SHP77 treated with DMSO at 0.1 percent for 48 hours (cell line): ENCODE measurements around the gene UCP2.
A peak's percentile ranks its signal among the peaks of the same experiment; 100 is the strongest.
"Not testable (repeated sequence)": the region's sequence is repeated elsewhere in the genome, so short reads cannot be mapped to it uniquely, and the experiment has no call there.

ENCODE experiments used
- DNase-seq: peaks from one replicate; lab custom pipeline; 2025; lab: John Stamatoyannopoulos, UW

Gene UCP2

GRCh38 chr11:73995731-73996130 is 13.1 kb upstream of the UCP2 start:
- no peak for DNase-seq

DNA sequence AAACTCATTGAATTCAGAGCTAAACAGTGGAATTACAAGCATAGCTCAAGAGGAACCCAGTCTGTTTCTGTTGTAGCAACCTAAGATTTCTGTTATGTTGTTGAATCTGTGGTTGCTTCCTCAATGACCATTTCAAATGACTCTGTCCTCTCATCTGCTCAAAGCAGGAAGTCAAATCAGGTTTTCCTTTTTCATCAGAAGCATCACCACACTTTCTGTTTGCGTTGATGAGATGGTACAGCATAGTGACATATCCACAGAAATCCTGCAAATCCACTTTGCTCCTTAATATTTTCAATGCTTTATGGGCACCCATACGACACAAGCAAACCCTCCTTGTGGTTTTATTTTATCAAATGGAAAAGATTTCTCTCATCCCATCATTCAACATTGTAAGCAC is 12.6 kb upstream of the UCP2 start:
- DNase-seq: no peak

- DNase-seq: no peak
These were observed 8.9 kb upstream of the UCP2 start for GRCh38 chr11:73991471-73992006.

DNA sequence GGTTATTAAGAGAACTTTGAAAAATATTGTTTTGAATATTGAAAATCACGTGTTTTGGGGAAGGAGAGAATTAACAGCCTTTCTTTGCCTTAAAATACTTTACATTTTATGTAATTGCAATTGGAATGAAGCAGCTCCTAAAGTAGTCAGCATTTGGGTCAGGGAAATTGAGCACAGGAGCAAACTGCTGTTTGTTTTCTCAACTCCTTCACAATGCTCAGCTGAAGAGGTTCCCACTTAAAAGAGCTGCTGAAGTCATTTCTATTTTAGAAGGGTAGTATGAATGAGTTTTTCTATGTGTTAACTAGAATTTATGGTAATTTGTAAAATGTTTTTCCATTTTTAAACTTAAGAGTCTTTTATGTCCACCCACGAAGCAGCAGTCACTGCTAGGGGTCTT is 8.1 kb upstream of the UCP2 start:
- DNase-seq: no peak

DNA sequence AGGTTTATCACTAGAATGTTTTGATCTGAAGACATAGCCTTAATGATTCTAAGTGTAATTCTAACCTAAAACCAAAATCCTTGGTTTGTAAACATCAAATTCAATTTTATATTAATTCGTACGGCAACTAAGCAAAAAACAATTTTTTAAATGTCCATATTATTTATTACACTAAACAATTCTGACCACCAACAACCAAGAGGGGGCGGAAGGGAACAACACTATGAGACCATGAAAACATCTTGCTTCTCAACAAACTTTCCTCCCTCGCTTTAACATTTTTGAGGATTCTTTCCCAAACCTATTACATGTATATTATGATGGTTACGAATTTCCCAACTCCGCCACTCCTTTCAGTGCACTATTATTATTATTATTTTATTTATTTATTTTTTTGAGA is 6.5 kb upstream of the UCP2 start:
- no peak for DNase-seq

DNA sequence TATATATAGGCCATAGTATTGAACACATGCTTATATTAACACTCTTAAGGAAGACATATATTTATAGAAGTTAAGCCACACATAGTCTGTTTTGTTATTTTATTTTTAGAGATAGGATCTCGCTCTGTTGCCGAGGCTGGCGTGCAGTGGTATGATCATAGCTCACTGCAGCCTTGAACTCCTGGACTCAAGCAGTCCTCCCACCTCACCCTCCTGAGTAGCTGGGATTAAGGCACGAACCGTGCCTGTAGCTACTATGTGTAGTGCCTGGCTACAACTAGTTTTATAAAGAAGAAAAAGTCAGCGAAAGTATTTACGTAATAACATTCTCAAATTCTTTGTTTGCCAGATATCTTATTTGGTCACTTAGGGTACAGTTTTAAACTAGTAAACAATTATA is 5.6 kb upstream of the UCP2 start:
- DNase-seq: no peak

DNA sequence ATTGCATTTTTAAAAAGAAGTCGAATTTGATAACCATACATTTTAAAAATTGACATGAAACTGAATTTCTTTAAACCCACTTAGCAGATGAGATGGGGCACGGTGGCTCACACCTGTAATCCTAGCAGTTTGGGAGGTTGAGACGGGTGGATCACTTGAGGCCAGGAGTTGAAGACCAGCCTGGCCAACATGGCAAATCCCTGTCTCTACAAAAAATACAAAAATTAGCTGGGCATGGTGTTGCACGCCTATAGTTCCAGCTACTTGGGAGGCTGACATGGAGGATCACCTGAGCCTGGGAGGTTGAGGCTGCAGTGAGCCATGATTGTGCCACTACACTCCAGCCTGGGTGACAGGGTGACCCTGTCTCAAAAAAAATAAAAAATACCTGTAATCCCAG is 3.0 kb upstream of the UCP2 start:
- not testable (repeated sequence) for DNase-seq

DNA sequence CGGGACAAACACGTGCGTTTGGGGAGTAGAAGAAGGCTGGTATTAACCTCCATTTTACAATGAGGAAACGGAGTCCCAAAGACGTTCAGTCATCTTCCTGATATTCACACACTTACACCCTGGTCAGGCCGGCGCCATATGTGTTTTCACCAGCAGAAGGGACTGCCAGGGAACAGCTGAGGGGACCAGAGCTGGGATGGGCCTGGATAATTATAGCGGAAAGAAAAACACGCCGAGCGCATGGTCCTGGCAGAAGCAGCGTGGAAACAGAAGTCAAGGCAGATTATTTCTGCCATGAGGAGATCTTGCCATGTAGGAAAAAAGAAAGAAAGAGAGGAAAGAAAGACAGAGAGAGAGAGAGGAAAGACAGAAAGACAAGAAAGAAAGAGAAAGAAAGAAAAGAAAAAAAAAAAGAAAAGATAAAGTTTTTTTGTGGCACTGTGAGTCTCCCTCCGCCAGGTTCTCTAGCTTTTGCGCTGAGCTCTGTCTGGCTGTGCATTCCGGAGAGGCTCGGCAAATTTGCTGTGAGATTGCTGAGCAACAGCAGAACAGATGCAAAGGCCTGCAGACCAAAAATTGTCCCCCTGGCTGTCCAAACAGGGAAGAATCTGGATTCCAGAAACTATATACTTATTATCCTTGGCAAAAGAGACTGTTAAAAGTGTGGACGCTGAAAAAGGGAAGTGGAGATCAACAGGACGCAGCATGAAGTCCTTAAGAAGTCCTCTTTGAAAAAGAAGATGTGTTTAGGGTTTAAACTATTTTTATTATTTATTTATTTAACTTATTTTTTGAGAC is 1.3 kb upstream of the UCP2 start:
- peak; percentile 63 for DNase-seq

- DNase-seq: peak; percentile 99
These were observed 522 bp upstream of the UCP2 start for GRCh38 chr11:73982990-73983740.

GRCh38 chr11:73981051-73981805 is 1.4 kb downstream of the UCP2 start:
- DNase-seq: no peak

DNA sequence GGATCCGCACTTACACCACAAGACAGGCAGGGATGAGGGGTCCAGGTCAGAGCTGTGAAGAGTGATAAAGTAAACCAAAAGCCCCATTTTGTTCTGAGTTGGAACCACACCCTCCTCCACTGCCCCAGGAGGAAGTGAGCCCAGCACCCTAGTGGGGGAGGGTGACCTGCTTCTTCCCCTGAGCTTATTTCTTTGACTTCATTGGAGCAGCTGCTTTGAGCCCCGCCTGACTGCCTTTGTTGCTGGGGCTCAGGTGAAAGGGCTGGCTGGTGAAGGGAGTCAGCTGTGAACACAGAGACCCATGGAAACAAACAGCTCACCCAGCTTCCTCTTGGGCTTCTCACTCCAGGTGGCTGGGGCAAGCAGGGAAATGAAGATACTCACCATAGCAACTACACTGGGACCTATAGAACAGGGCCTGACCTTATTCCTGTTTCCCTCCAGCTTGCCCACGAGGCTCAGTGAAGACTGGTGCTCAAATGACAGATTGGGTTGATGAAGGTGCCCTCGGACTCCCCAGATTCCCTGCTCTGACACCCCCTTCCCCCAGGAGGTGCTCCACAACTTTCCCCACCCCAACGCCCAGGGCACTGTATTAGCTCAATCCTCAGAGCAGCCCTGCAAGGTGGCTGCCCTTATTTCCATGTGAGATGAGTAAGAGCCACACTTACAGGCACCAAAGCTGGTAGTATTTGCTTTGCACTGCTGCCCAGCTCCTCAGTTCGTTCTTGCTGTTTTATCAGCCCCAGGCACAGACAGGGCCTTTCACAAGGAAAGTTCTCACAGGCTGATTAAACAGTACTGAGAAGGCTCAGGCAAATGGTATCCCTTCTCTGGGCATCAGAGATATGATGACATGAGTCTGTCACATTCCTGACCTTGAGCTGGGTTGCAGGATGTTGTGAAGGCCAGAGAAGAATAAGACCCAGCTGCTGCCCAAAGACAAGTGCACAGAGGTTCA is 2.4 kb downstream of the UCP2 start:
- DNase-seq: peak; percentile 91

DNA sequence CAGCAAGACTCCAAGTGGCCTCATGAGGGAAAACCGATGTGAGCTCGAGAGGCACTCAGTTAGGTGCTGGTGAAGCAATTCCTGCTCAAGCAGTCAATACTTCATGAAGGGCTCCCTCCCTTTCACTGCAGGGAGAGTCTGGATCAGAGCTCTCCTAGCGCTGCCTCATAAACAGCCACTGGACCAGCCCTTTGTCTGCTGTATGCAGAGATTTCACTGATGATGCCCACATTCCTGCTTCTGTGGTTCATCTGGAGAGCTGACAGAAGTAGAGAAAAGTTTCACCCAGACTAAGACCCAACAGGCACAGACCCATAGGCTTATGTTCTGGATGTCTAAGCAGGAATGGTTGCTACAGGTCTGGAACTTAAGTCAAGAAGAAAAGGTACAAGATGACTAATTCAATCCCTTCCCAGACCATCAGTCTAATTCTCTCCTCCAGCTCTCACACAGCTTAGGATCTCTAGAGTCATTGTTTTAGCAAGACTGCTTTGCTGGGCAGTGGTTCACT is 4.0 kb downstream of the UCP2 start:
- no peak for DNase-seq

DNA sequence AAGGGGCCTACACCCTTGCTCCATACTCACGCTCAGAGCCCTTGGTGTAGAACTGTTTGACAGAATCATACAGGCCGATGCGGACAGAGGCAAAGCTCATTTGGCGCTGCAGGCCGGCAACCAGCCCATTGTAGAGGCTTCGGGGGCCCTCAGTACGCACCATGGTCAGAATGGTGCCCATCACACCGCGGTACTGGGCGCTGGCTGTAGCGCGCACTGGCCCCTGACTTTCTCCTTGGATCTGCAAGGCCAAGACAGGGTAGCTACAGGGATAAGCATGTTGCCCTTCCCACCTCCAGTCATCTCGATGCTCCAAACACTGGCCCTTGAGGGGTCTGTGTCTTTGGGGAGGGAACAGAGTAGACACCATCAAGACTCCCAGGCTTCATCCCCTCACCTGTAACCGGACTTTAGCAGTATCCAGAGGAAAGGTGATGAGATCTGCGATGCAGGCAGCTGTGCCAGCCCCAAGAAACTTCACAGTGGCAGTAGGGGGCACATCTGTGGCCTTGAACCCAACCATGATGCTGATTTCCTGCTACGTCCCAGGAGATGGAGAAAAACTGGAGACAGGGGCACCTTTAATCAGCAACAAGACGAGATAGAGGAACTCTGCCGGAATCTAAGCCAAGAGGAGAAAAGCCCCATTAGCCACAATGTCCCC is 4.7 kb downstream of the UCP2 start:
- no peak for DNase-seq

- no peak for DNase-seq
These were observed 6.0 kb downstream of the UCP2 start for GRCh38 chr11:73976451-73977151.

DNA sequence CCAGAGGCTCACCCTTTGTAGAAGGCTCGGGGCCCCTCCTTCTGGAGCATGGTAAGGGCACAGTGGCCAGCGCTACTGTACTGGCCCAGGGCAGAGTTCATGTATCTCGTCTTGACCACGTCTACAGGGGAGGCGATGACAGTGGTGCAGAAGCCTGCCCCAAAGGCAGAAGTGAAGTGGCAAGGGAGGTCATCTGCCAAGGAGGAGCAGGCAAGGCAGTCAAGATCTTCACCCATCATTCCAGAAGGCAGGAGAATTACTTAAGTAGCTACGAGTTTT is 7.2 kb downstream of the UCP2 start:
- no peak for DNase-seq

- no peak for DNase-seq
These were observed 7.8 kb downstream of the UCP2 start for GRCh38 chr11:73974604-73975478.

DNA sequence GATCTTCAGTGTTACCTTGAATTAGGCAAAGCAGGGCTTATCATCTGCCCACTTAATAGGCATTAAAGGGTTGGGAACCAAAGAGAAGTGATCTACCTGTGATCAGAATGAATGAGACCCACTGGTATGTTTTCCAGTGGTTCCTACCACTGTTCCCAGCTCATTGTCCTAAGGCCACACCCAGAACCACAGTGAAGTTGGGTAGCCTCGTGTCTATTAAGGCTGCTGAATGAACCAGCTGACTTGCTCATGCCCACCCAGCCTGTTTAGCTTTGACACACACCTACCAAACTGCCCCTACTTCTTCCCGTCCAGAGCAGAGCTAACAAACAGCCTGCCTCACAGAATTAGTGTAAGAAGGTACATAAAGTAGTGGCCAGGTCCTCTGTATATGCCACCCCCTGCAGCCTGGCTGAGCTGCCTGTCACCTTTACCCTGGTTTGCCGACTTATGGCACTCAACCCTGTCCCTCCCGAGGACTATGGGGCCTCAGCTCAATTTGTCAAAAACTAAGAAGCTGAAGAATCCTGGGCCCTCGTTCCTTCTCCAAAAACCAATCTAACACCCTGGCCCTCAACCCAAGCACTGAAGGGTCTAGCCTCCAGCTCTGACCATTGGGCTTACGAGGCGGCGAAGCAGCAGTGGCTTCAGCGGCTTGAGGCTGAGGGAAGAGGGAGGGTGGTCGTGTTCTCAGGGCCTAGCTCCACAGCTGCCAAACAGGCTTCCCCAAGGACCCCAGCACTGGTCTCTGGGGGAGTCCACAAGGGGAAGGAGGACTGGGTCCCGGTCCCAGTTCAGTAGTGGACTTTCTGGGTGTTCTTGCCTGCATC is 9.8 kb downstream of the UCP2 start:
- DNase-seq: no peak

- DNase-seq: no peak
These were observed 10.5 kb downstream of the UCP2 start for GRCh38 chr11:73972187-73972586.
